H9 (cell line): Measurements from ENCODE around the gene EPB41L4B. TPM values are rescaled to one million over a fixed set of nuclear protein-coding genes. Genes with fewer than 3 reads are reported as not detected.

Experiments used
- DNase-seq: peaks from one replicate; pipeline ENCODE4 v3.0.0-alpha.2; 2017
- H2AFZ ChIP-seq: one replicate; pipeline ENCODE4 v1.6.1; 2013; ENCODE audit warnings: mild to moderate bottlenecking, low read length, control low read depth, moderate library complexity
- H2AK5ac ChIP-seq: 2 replicates; pipeline ENCODE4 v1.6.1; 2013; ENCODE audit warnings: low read length, control low read depth, mixed read lengths; ENCODE audit not compliant: insufficient read length
- H2BK120ac ChIP-seq: one replicate; pipeline ENCODE4 v1.6.1; 2013; ENCODE audit warnings: low read depth, mild to moderate bottlenecking, low read length, control low read depth, inconsistent platforms; ENCODE audit not compliant: poor library complexity, severe bottlenecking
- H2BK12ac ChIP-seq: 2 replicates; pipeline ENCODE4 v1.6.1; 2013; ENCODE audit warnings: low read length, control low read depth, mixed read lengths, low read depth; ENCODE audit not compliant: insufficient read length
- H2BK15ac ChIP-seq: 2 replicates; pipeline ENCODE4 v1.6.1; 2013; ENCODE audit warnings: low read depth, low read length, control low read depth
- H2BK20ac ChIP-seq: one replicate; pipeline ENCODE4 v1.6.1; 2013; ENCODE audit warnings: low read depth, mild to moderate bottlenecking, low read length, control low read depth, inconsistent platforms; ENCODE audit not compliant: poor library complexity, severe bottlenecking
- H2BK5ac ChIP-seq: 2 replicates; pipeline ENCODE4 v1.6.1; 2013; ENCODE audit warnings: low read length, control low read depth, mixed read lengths; ENCODE audit not compliant: insufficient read length
- H3K14ac ChIP-seq: 2 replicates; pipeline ENCODE4 v1.6.1; 2013; ENCODE audit warnings: low read length, control low read depth; ENCODE audit not compliant: insufficient read depth
- H3K18ac ChIP-seq: 2 replicates; pipeline ENCODE4 v1.6.1; 2013; ENCODE audit warnings: low read depth, mild to moderate bottlenecking, mixed read lengths, low read length, control low read depth; ENCODE audit not compliant: insufficient read length
- H3K23ac ChIP-seq: 2 replicates; pipeline ENCODE4 v1.6.1; 2013; ENCODE audit warnings: low read length, control low read depth, mixed read lengths, low read depth; ENCODE audit not compliant: insufficient read length
- H3K23me2 ChIP-seq: 2 replicates; pipeline ENCODE4 v1.6.1; 2013; ENCODE audit warnings: low read depth, mild to moderate bottlenecking, mixed read lengths, low read length, control low read depth; ENCODE audit not compliant: insufficient read length, poor library complexity, severe bottlenecking
- H3K27ac ChIP-seq: 2 replicates; pipeline ENCODE4 v1.5.1; 2013; ENCODE audit warnings: low read length, control low read depth, mixed read lengths, low read depth; ENCODE audit not compliant: insufficient read length
- H3K27me3 ChIP-seq: 2 replicates; pipeline ENCODE4 v1.6.1; 2013; ENCODE audit warnings: low read length, control low read depth, inconsistent platforms; ENCODE audit not compliant: insufficient read depth
- H3K4ac ChIP-seq: 2 replicates; pipeline ENCODE4 v1.6.1; 2013; ENCODE audit warnings: low read depth, mild to moderate bottlenecking, control low read depth, inconsistent platforms, low read length, moderate library complexity
- H3K4me1 ChIP-seq: 2 replicates; pipeline ENCODE4 v1.6.1; 2013; ENCODE audit warnings: low read length, control low read depth, inconsistent platforms; ENCODE audit not compliant: insufficient read depth
- H3K4me2 ChIP-seq: 2 replicates; pipeline ENCODE4 v1.6.1; 2013; ENCODE audit warnings: low read length, control low read depth, mixed read lengths; ENCODE audit not compliant: insufficient read length, insufficient read depth
- H3K56ac ChIP-seq: 2 replicates; pipeline ENCODE4 v1.6.1; 2013; ENCODE audit warnings: low read depth, mild to moderate bottlenecking, mixed read lengths, low read length, control low read depth; ENCODE audit not compliant: insufficient read length
- H3K79me1 ChIP-seq: 2 replicates; pipeline ENCODE4 v1.6.1; 2013; ENCODE audit warnings: low read depth, mild to moderate bottlenecking, moderate library complexity, low read length, control low read depth, inconsistent platforms; ENCODE audit not compliant: insufficient read depth, poor library complexity, severe bottlenecking
- H3K79me2 ChIP-seq: 2 replicates; pipeline ENCODE4 v1.6.1; 2013; ENCODE audit warnings: low read length, control low read depth, inconsistent platforms; ENCODE audit not compliant: insufficient read depth
- H3K9ac ChIP-seq: 2 replicates; pipeline ENCODE4 v1.6.1; 2013; ENCODE audit warnings: low read length, control low read depth, mixed read lengths; ENCODE audit not compliant: insufficient read length; ENCODE audit errors: extremely low read depth
- H3K9me3 ChIP-seq: one replicate; pipeline ENCODE4 v1.6.1; 2013; ENCODE audit warnings: low read depth, low read length, inconsistent platforms; ENCODE audit not compliant: control insufficient read depth
- H3T11ph ChIP-seq: one replicate; pipeline ENCODE4 v1.6.1; 2013; ENCODE audit warnings: mild to moderate bottlenecking, low read length, control low read depth, inconsistent platforms
- H4K20me1 ChIP-seq: one replicate; pipeline ENCODE4 v1.6.1; 2013; ENCODE audit not compliant: control insufficient read depth, insufficient read length, insufficient read depth
- H4K5ac ChIP-seq: 2 replicates; pipeline ENCODE4 v1.6.1; 2013; ENCODE audit warnings: low read depth, mild to moderate bottlenecking, mixed read lengths, low read length, control low read depth; ENCODE audit not compliant: insufficient read length
- H4K8ac ChIP-seq: replicated peaks from 2 replicates; pipeline ENCODE4 v1.6.1; 2013; ENCODE audit warnings: low read length, control low read depth, mixed read lengths, low read depth; ENCODE audit not compliant: insufficient read length
- H4K91ac ChIP-seq: 2 replicates; pipeline ENCODE4 v1.6.1; 2013; ENCODE audit warnings: low read depth, mild to moderate bottlenecking, moderate library complexity, mixed read lengths, low read length, control low read depth; ENCODE audit not compliant: insufficient read length
- H3K27ac Mint-ChIP-seq, 3 experiments: 2 replicates in 2 of 3; 3 replicates in 1 of 3; pipeline ENCODE4 v1.8.0; 2020 to 2021; ENCODE audit warnings: mixed read lengths in 3 of 3, mild to moderate bottlenecking in 1 of 3, moderate library complexity in 1 of 3
- H3K27me3 Mint-ChIP-seq: 2 replicates; pipeline ENCODE4 v1.8.0; 2021; ENCODE audit warnings: low read depth, mild to moderate bottlenecking, moderate library complexity, mixed read lengths
- H3K36me3 Mint-ChIP-seq, 3 experiments: 2 replicates in 2 of 3; 3 replicates in 1 of 3; pipeline ENCODE4 v1.8.0; 2020 to 2021; ENCODE audit warnings: low read depth in 3 of 3, mixed read lengths in 3 of 3; ENCODE audit not compliant: insufficient read depth in 1 of 3
- H3K4me1 Mint-ChIP-seq, 2 experiments: 2 replicates each; pipeline ENCODE4 v1.8.0; 2020; ENCODE audit warnings: mixed read lengths in 2 of 2
- H3K4me3 Mint-ChIP-seq, 2 experiments: 2 replicates in 1 of 2; 3 replicates in 1 of 2; pipeline ENCODE4 v1.8.0; 2020 to 2021; ENCODE audit warnings: mild to moderate bottlenecking in 2 of 2, mixed read lengths in 2 of 2, moderate library complexity in 1 of 2
- H3K9me3 Mint-ChIP-seq, 2 experiments: 2 replicates in 1 of 2; 3 replicates in 1 of 2; pipeline ENCODE4 v1.8.0; 2020; ENCODE audit warnings: mild to moderate bottlenecking in 2 of 2, mixed read lengths in 2 of 2, moderate library complexity in 1 of 2
- WGBS: extraction: QIAGEN DNeasy Blood & Tissue Kit; methylation state at CpG from one replicate; pipeline ENCODE4 v1.1.7; 2013; ENCODE audit warnings: missing lambda C conversion rate, low lambda C conversion rate, mixed read lengths; ENCODE audit not compliant: insufficient read length; ENCODE audit errors: extremely low coverage; 5-methylcytosine and 5-hydroxymethylcytosine counted together
- total RNA-seq: library from RNA; stranded (reverse); gene quantifications from 2 replicates; pipeline ENCODE4 v1.2.1, GENCODE V29; 2021
- TF ChIP-seq, protein P1 (sequence below): fragments of 200-600 bp; sonication (generic); conservative IDR thresholded peaks from 3 replicates; pipeline ENCODE4 v1.8.0; 2021; ENCODE audit warnings: antibody characterized with exemption, mild to moderate bottlenecking

EPB41L4B gene
- total RNA-seq, 1 experiment from 2014 or later: 18.9 TPM

DNA sequence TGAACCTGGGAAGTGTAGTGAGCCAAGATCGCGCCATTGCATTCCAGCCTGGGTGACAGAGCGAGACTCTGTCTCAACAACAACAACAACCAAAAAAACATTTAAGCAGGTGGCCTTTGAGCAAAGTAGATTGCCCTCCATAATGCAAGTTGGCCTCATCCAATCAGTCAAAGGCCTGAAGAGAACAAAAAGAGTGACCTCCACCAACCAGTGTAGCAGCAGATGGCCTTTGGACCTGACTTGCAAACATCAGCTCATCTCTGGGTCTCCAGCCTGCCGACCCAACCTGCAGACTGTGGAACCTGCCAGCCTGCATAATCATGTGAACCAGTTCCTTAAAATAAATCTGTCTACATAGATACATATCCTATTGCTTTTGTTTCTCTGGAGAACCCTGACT lies 161.3 kb downstream of the EPB41L4B start:
- no peak overlapping the region for H2AK5ac ChIP-seq
- H2BK20ac ChIP-seq: no peak overlapping the region
- H4K8ac ChIP-seq: no peak overlapping the region
- Mint-ChIP-seq H3K27me3 (peaks cover 14% of the 10 kb centered on the region), H3K36me3 (peaks cover 0 to 4% (median 0%) of the 10 kb centered on the region in 3 experiments; a peak in 2 of 7 replicates), H3K27ac (no peak overlapping the region), H3K9me3 (peaks cover under 1 to 4% of the 10 kb centered on the region in 2 experiments; a peak in 4 of 5 replicates), H3K4me1 (no peaks in the 10 kb centered on the region; a peak in 1 of 4 replicates), H3K4me3 (no peak overlapping the region)
- H3K79me1 ChIP-seq: no peaks in the 10 kb centered on the region
- no peaks in the 10 kb centered on the region for H3K4me1 ChIP-seq
- no peaks in the 10 kb centered on the region for H3K27me3 ChIP-seq
- no peak overlapping the region for H3K27ac ChIP-seq
- no peak overlapping the region for H4K5ac ChIP-seq
- peaks cover 2% of the 10 kb centered on the region for H3K23me2 ChIP-seq
- H3K4me2 ChIP-seq: no peak overlapping the region
- H3K9ac ChIP-seq: no peak overlapping the region
- H3K23ac ChIP-seq: no peak overlapping the region
- H3T11ph ChIP-seq: no peak overlapping the region
- H2BK12ac ChIP-seq: no peak overlapping the region
- WGBS: no CpG with 5 or more reads among the region's 4 CpGs
- no peaks in the 10 kb centered on the region for H4K20me1 ChIP-seq
- H3K4ac ChIP-seq: no peak overlapping the region
- H3K79me2 ChIP-seq: no peaks in the 10 kb centered on the region
- no peaks in the 10 kb centered on the region for H3K9me3 ChIP-seq
- H3K18ac ChIP-seq: no peak overlapping the region
- no peak overlapping the region for H3K56ac ChIP-seq
- H2BK120ac ChIP-seq: no peak overlapping the region
- H3K14ac ChIP-seq: no peak overlapping the region
- H4K91ac ChIP-seq: no peak overlapping the region
- no peak overlapping the region for H2AFZ ChIP-seq
- TF ChIP-seq, protein P1, sequence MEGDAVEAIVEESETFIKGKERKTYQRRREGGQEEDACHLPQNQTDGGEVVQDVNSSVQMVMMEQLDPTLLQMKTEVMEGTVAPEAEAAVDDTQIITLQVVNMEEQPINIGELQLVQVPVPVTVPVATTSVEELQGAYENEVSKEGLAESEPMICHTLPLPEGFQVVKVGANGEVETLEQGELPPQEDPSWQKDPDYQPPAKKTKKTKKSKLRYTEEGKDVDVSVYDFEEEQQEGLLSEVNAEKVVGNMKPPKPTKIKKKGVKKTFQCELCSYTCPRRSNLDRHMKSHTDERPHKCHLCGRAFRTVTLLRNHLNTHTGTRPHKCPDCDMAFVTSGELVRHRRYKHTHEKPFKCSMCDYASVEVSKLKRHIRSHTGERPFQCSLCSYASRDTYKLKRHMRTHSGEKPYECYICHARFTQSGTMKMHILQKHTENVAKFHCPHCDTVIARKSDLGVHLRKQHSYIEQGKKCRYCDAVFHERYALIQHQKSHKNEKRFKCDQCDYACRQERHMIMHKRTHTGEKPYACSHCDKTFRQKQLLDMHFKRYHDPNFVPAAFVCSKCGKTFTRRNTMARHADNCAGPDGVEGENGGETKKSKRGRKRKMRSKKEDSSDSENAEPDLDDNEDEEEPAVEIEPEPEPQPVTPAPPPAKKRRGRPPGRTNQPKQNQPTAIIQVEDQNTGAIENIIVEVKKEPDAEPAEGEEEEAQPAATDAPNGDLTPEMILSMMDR: no peak
- H2BK15ac ChIP-seq: no peak overlapping the region
- no peak overlapping the region for H2BK5ac ChIP-seq
- DNase-seq: no peak
